Fibroblast of skin of right quadriceps (primary cell): ENCODE data around the gene RPS6KA2.

ENCODE experiments used
- DNase-seq: peaks from one replicate; pipeline ENCODE4 v3.0.0-alpha.2; 2013

RPS6KA2 gene

GRCh38 chr6:166476634-166477215, 150.3 kb downstream of the RPS6KA2 start:
- DNase-seq, result no peak

DNA sequence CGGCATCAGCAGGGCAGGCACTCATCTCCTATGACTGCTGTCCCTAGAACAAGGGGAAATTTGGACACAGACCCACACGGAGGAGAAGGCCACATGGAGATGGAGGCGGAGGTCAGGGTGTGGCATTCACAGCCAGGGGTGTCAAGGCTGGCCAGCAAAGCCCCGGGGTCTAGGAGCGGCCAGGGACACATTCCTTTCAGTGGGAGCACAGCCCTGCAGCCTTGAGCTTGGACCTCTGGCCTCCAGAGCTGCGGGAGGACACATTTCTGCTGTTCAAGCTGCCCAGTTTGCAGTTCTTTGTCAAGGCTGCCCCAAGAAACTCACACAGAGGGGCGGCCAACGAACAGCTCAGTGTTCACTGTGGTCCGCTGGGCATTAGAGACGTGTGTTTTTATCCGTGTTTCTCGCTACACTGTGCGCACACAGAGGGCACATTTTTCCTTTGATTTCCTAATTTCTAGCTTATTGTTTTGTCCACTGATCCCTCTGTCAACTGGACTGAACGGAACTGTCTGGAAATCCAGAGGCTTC, 150.9 kb downstream of the RPS6KA2 start:
- no peak for DNase-seq

- DNase-seq, result no peak
Measured at GRCh38 chr6:166474721-166475565, 152.1 kb downstream of the RPS6KA2 start.

DNA sequence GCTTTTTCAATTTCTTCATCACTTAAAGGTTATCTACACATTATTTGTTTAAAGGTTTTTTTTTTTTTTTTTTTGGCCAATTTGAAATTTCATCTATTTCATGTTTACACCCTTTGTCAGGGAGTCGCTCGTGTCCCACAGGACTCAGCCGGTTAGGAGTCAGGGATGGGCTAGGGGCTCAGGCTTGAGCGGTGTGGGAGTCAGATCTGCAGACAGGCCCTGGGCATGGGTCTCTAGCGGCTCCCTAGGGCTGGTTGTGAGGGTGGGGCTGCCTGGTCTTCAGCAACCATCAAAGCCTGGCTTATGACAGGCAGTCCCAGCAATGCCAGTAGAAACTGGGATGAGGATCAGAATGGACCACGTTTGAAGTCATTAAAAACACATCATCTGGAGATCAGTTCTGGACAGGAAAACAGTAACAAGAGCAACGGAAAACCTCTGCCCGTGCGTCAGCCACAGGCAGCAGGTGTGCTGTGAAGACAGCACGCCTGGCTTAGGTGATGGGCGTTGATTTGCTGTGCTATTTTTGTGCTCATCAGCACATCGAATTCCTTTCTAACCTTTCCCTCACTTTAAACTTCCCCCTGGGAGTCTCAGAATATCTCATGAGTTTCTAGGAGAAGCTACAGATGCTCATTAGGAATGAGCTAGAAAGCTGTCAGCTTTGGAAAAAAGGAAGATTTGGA, 153.0 kb downstream of the RPS6KA2 start:
- DNase-seq, result no peak

GRCh38 chr6:166472636-166473035, 154.4 kb downstream of the RPS6KA2 start:
- no peak for DNase-seq

GRCh38 chr6:166471797-166472260, 155.2 kb downstream of the RPS6KA2 start:
- DNase-seq, result no peak

DNA sequence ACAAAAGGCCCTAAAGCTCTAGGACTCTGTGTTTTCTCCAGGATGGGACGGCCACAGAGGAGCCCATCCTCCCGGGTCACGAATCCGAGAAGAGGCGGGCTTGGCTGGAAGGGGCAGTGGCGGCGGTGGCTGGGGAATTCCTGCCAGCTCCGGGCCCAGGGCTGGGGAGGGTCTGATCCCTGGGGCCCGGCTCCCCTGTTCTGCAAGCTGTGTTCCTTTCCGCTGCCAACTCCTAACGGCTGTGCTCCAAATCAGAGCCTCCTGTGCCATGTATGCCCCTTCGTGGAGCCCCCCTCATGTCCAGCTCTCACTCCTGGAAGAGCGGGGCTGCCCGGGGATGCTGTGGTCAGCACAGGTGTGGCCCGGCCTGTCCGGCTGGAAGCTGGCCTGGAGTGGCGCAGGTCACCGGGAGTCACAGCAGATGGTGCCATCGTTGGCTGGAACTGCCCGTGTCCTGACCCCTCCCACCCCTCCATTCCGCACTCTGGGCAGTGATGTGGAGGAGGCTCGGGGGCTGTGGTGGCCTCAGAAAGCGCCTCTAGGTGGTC, 156.1 kb downstream of the RPS6KA2 start:
- DNase-seq, result no peak

GRCh38 chr6:166470029-166470862, 156.8 kb downstream of the RPS6KA2 start:
- no peak for DNase-seq

- DNase-seq, result no peak
Measured at GRCh38 chr6:166469426-166469961, 157.6 kb downstream of the RPS6KA2 start.

DNA sequence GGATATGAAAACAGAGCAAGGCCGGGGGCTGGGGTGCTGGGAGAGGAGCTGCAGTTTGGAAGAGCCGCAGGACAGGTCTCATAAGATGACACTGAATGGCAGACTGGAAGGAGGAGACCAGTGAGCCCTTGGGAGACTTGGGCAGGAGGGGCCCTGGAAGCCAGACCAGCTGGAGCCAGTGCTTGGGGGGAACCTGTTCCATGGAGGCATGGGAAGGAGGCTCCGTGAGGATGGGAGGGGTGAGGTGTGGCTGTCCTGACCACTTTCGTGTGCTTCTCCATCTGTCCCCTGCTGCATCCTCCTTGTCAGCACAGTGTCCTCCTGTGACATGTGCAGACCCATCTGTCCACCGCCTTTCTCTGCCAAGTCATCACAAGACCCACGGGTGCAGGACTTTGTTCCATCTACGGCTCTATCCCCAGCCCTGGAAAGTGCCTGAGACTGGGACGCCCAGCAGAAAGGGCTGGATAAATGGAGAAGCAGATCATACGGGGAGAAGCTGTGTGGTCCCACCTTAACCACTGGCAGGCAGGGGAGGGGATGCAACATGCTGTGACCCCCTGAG, 159.5 kb downstream of the RPS6KA2 start:
- no peak for DNase-seq

DNA sequence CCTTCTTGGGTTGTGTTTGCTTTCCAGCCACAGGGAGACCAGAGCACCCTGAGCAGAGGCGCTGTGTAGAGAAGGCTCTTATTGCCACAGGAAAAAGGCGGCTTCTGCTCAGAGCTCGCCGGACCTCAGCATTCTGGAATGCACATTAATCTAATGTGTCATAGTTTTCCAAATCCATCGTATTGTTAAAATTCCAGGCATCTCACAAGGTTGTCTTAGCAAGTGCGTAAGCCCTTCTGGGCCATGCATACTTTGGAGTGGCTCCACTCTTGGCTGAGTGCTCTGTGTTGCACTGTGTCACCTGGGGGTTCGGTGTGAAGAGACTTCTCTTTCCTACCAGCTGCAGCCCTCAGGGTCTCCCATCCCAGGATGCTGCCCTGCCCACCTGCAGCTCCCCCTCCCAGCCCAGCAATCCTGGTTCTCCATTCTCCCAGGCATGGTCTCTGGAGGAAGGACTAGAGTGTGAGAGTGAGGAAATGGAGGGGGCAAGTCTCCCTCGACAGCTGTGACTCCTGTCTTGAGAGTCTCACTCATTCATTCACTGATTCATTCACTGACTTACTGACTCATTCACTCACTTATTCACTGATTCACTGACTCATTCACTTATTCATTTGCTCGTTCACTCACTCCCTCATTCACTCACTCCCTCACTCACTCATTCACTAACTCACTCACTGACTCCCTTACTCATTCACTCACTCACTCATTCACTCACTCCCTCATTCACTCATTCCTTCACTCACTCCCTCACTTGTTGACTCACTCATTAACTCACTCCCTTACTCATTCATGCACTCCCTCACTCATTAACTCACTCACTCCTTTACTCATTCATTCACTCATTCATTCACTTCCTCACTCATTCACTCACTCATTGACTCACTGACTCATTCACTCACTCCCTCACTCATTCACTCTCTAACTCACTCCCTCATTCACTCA, 160.6 kb downstream of the RPS6KA2 start:
- peak; percentile 88 for DNase-seq

GRCh38 chr6:166465671-166466087, 161.4 kb downstream of the RPS6KA2 start:
- peak; percentile 35 for DNase-seq

DNA sequence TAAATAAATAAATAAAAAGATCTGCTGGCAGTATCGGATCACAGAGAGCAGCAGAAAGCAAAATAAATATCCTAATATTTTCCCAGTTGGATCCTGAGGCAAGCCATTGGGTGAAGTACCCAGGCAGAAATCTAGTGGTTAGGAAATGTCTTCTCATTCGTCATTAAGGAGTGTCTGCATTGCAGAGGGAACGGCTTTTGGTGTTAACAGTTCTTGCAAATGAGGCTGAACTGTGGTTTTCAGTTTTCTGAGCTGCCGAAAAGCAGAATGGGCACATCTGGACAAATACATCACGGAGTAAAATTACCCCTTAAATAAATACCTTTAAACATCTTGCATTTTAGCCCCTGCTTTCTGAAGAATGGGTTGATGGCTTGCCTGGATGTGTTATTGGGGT, 162.1 kb downstream of the RPS6KA2 start:
- no peak for DNase-seq

GRCh38 chr6:166464068-166465002, 162.7 kb downstream of the RPS6KA2 start:
- DNase-seq, result no peak

- DNase-seq, result no peak
Measured at GRCh38 chr6:166463359-166464067, 163.5 kb downstream of the RPS6KA2 start.

- no peak for DNase-seq
Measured at GRCh38 chr6:166462461-166463135, 164.5 kb downstream of the RPS6KA2 start.

- DNase-seq, result no peak
Measured at GRCh38 chr6:166461821-166462460, 165.1 kb downstream of the RPS6KA2 start.
